Globus pallidus (tissue), 1 donor: ENCODE results near the gene BFSP1.
A peak's percentile ranks its signal among the peaks of the same experiment; 100 is the strongest.

Source experiments
- DNase-seq: peaks from one replicate; pipeline ENCODE4 v3.0.0-alpha.2; 2015; ENCODE audit warnings: low spot score

The BFSP1 gene

DNA sequence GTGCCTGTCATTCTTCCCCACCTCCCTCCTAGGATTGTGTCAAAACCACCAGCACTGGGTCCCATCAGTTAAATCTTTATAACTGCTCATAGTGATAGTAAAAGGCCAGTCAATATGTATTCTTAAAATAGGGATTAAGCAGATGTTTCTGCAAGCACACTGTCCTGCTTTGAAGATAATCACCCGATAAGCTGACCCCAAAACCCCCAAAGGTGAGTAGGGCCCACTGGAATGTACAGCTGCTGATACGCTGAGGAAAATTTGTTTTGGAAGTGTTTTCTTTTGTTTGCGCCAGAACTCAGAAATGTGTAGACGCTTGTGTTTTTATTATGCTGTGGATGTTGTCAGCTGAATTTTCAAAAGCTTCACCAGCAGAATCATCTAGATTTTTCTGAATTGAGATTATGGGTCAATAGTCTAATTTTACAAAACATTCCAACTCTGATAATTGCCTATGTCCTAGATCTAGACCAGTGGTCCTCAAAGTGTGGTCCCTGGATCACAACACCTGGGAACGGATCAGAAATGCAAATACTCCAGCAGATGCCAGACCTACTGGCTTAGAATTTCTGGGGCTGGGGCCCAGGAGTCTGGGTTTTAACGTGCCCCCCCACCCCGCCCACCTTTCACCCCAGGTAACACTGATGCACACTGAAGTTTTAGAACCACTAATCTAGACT, 11.4 kb downstream of the BFSP1 start:
- no peak for DNase-seq

DNA sequence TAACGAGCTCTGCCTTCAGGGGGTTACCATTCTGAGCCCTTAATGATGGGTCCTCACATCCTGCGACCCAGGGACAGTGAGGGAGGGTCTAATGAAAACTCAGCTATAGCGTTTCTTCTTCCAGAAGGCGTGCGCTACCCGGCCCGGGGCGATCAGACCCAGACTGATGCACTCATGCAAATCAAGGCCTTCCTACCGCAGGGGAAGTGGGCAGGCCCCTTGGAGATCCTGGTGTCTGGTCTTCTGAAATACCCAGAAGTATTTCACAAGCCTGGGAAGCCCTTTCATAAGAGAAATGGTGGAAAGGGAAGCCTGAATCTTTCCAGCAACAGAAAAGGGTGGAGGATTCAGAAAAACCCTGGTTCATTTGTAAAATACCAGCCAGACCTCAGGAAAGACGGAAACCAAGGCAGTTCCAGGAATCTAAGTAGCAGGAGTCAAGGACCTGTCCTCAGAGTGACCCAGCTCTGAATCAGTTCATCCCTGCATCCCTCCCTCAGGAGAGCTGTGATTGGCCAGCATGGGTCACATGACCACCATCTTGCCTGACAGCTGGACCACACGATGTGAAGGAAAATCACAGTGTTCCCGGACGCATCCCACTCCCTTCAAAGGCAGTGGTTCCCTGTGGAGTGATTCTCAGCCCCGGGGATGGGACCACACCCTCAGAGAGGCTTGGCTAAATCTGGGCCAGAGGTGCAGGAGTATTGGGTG, 12.7 kb downstream of the BFSP1 start:
- peak; percentile 47 for DNase-seq

DNA sequence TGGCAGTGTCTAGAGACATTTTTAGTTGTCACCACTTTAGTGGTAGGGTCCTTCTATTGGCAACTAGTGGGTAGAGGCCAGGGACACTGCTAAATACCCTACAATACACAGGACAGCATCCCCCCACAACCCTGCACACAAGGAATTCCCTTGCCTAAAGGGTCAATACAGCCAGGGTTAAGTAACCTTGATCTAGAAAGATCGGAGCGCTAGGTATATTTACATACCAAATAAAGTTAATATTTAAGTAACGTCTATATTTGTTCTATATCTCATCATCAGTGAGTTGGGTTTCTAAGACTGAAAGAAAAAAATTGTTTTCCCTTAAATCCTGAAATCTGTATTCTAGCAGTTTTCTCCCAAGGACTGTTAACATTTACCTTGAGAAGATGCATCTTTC, 16.1 kb downstream of the BFSP1 start:
- DNase-seq: no peak

DNA sequence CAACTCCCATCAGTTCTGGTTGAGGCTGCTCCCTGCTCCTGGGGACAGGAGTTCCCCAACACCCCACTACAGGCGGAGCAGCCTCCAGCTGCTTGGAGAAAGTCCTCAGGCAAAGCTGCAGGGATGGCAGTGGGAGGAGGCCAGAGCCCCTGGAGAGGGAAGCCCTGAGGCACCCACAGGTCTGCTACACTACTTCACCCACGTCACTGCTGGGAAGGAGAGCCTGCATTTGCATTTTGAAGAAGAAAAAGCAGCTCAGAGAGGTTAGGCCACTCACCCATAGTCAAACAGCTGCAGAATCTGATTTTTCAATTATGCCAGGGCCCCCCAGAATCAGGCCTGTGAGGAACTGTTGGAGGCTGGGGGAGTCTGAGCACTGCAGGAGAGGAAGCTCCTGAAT, 17.2 kb downstream of the BFSP1 start:
- DNase-seq: no peak

DNA sequence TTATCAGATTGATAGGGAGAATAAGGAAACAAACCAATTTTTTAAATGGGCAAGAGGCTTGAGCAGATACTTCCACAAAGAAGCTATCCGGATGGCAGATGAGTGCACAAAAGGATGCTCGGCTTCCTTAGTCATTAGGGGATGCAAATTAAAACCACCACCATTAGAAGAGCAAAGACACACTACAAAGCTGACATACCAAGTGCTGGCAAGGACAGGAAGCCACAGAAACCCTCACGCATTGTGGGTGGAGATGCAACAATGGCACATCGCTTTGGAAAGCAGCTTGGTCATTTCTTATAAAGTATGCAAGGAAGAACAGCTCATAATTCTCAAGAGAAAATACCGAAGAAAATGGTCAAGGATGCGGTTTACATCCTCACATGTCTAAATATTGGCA, 19.8 kb downstream of the BFSP1 start:
- no peak for DNase-seq

DNA sequence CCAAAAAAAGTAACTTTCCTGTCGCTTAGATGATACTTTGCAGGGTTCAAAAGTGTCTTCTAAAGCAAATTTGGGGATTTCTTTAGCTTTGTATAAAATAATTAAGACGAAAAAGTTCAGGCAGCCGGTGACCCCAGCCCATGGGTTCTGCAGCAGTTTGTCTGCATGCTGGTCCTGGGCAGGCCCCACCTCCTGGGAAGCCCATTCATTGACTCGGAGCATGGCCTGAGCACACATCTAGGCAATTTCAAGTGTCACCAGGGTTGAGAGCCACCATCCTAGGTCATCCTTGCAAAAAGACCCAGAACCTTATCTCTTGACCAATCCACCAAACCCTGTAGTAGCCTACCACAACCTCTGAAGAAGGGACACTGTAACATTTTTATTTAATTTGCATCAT, 20.6 kb downstream of the BFSP1 start:
- no peak for DNase-seq

DNA sequence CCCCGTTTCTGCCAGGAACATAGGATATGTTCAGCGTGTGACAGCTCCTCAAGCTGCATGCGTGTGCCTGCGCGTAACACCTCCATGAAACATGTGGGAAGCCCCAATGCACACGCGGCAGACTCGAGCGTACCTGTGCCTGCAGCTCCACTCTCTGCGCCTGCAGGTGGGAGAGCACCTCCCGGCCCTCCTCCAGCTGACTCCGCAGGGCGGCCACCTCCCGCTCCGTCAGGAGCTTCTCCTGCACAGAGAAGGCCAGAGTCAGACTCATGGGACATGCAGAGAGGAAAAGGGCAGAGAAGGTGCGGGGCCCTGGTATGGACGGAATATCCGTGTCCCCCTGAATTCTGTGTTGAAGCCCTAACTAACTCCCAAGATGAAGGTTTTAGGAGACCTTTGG, 22.4 kb downstream of the BFSP1 start:
- DNase-seq: no peak

DNA sequence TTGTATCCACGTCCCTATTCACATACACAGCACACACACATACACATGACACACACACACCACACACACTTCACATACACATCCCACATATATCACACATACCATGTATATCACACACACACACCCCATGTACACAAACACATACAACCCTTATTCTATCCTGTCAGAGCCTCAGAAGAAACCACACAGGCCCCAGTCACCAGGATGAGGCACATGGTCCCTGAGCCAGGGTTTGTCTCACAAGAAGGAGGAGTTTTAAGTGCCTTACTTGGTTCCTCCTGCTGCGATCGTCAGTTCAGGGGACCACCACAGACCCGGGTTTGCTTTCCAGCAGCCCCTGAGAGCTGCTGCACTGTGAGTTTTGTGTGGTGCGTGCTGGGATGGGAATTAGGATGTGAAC, 23.6 kb downstream of the BFSP1 start:
- no peak for DNase-seq

DNA sequence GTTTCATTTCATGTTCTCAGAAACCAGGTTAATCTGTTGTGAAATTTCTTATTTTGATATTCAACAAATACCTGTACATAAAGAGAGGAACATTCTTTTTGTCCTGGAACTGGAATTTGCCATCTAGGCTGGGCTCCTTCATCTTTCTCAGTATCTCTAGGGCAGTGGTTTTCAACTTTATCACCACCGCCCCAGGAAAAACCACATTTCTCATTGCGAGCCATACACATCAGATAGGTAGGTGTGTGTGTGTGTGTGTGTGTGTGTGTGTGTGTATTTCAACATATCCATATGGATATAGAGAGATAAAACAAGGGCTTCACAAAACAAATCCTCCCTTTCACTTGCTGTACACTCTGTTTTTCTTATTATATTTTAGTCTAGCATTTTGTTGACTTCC, 24.1 kb downstream of the BFSP1 start:
- no peak for DNase-seq

DNA sequence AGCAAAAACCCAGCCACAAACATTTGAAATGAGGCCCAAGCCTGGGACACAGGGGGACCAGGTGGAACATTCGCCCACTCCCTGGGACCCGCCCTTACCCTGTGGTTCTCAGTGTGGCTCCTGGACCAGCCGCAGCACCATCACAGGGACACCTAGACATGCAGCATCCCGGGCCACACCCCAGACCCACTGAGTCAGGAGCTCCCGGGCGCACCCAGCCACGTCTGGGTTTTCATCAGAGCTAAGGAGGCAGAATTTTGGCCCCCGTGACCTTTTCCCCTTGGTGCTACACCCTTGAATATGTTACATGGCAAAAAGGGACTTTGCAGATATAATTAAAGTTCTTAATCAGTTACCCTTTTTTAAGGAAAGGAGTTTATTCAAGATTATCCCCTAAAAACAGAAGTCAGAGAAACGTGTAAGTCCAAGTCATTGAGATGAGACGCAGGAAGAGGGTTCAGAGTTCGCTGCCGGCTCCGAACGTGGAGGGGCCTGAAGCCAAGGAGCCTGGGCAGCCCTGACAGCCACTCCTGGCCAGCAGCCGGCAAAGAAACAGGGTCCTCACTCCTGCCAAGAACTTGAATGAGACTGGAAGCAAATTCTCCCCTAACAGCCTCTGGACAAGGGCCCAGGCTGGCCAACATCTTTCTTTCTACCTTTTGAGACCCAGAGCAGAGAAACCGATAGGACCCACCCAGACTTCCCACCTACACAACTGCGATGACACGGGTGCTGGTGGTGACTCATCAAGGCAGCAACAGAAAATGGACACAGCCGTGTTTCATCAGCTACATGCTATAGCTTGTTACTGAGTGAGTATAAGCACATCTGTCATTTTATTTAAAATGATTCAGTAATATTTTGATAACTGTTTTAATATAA, 25.3 kb downstream of the BFSP1 start:
- DNase-seq: no peak

DNA sequence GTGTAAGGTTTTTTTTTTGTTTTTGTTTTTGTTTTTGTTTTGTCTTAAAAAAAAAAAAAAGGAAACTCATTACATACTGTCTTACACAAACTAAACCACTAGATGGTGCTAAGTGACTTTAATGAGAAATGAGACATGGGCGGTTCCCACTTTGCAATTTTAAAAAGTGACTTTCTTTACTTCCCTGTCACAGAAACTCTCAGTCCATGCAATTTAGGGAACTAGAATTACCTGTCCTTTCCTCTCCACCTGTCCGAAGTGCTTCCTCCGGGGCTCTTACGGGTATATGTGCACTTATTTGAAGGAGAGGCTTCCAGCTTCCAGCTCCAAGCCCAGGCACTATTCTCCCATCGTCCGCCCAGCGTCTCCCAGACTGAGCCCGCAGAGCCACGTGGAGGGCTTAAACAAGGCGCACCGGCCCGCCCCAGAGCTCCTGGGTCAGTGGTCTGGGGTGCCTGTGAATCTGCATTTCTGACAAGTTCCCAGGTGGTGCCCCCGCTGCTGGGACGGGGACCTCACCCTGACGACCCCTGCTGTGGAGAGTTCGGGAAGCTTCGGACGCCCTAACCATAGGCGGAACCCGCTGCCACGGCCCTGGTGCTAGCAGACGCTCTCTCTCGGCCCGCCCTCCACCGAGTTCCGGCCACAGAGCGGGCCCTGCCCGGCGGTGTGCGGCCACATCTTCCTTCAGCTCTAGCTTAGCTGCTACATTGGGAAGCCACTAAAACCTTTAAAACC, 26.1 kb downstream of the BFSP1 start:
- DNase-seq: peak; percentile 48

DNA sequence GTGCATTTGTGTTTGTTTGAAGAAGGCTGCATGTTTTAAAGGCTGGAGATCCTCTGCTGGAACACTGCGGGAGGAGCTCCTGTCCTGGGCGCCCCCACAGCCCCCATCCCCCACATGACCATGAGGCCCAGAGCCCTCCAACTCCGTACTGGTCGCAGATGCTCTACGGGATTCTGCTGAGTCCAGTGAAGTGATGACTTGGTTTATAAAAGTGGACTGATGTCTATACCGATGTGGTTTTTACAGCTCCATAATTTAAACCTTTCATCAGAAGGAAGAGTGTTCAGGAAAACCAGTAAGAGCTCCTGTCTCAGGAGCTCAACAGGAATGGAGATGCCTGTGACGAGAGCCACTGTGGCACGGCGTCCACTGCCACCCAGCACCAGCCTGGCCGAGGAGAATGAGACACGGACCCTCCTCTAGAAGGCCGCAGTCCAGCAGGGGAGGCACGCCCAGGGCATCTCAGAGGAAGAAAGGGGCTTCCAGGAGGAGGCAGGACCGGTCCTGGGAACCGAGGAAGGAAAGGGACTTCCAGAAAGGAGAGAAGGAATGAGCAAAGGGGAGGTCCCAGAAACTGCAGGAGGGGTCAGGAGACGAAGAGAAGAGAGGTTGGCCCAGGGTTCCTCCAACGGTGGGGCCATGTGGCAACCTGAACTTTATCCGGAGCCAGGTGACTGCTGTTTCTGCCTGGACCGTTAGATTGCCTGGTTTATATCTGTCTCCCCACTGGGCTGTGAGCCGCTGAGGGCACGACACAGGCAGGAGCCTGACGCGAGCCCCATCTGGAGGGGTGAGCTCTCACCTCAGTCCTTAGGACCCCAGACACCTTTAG, 26.9 kb downstream of the BFSP1 start:
- DNase-seq: peak; percentile 9

DNA sequence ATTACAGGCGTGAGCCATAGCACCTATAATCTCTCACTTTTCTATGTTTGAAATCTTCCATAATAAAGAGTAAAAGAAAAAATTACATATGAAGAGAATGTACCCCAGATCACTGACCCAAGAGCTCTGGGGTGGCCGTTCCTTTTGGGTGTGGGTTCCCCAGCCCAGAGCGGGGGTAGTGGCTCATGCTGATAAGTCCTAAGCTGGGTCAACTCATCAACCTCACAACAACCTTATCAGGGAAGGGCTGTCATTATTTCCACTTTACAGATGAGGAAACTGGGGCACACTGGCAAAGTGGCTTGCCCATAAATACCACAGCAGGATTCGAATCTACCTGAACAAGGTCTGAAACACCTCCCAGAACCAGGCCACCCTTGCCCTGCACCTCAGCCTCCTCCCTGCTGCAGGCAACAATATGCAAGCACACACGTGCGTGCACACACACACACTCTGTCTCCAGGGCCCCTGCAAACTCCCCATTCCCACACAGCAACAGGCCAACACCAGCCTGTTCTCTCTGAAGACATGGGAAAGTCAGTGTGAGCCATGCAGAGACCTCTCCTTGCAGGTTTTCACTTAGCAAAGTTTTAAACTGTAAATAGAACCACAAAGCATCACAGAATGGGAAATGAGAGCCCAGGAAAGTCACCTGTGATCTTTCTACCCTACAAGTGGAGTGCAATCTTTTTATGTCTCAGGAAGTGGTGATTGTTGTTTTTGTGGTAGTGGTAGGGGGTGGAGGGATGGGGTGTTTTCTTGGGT, 27.7 kb downstream of the BFSP1 start:
- no peak for DNase-seq

DNA sequence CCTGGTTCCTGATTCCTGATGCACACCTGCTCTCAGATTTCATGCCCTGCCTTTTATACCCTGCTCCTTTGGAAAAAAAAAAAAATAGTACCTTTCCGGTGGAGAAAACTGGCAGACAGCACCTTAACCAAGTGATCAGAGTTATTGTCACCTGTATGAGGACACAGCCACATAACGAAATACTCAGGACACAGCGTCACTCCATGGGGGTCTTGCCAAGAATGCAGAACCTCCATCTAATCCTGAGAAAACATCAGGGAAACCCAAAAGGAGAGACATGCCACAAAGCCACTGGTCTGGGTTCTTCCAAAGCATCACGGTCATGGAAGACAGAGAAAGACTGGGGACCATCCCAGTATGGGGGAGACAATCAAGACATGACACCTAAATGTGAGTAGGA, 29.1 kb downstream of the BFSP1 start:
- no peak for DNase-seq

DNA sequence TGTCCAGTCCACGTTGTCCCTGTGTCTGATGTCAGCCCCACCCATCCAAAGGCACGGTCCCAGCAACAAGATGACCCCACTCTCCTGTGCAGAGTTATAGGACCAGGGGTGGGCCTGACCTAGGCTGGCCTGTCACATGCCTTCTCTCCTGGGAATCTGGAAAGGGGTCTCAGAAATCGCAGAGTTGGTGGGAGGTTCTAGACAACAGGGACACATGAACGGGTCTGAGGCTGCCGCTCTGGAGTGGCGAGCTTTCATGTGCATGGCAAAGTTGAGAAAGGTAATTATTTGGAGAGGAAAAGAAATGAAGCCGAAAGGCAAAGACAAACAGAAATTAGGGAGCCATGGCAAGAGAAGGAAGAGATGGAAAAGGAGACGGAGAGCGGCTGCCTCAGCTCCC, 29.5 kb downstream of the BFSP1 start:
- no peak for DNase-seq

DNA sequence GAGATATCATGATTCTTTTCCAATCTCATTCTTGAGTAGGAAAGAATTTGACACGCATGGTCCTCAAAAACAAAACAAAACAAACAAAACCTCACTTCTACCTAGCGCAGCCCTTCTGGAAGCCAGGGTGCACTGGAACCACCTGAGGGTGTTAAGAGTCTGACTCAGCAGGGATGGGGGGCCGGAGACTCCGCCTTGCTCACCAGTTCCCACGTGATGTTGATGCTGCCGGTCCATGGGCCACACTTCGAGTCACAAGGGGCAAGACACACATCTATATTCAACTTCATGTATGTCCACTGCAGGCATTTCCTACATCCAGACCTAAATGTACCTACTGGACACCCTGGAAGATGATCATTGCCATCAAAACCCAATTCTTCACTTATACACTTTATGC, 30.4 kb downstream of the BFSP1 start:
- no peak for DNase-seq

DNA sequence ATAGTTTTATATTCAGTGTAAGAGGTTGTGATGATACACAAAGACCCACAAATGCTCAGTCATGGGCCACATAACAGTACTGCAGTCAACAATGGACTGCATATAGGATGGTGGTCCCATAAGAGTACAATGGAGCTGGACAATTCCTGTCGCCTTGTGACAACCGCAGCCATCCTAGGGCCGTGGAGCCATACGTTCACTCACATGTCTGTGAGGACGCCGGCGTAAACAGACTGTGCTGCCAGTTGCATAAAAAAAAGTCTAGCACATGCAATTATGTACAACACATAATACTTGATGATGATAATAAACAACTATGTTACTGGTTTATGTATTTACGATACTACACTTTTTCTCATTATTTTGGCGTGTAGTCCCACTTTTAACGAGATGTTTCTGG, 30.9 kb downstream of the BFSP1 start:
- DNase-seq: no peak

DNA sequence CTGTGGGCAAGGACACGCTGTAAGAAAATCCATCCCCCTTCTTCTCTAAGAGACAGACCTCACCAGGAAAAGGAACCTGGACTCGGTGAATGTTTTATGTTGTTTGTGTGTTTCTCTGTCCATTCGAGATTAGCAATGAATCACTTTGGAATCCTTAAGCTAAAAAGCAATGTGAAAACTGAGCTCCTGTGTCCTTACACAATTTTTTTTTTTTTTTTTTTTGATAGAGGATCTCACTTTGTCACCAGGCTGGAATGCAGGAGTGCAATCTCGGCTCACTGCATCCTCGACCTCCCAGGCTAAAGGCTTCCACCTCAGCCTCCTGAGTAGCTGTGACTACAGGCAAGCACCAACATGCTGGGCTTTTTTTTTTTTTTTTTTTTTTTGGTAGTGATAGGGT, 32.1 kb downstream of the BFSP1 start:
- no peak for DNase-seq

DNA sequence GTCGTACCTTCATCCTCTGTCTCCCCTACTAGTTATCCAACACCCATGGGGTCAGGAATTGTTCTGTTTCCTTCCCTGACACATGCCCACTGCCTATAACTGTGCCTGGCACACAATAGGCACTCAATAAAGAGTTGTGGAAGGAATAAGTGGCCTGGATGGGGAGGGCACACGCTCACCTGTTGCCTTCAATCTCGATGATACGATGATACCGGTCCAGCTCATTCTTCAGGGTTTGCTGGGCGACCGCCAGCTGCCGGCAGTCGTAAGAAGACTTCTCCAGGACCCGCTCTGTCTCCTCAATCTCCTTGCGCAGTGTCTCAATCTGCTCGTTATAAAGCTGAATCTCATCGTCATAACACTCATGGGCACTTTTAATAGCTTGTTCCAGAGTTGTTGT, 32.5 kb downstream of the BFSP1 start:
- DNase-seq: no peak

DNA sequence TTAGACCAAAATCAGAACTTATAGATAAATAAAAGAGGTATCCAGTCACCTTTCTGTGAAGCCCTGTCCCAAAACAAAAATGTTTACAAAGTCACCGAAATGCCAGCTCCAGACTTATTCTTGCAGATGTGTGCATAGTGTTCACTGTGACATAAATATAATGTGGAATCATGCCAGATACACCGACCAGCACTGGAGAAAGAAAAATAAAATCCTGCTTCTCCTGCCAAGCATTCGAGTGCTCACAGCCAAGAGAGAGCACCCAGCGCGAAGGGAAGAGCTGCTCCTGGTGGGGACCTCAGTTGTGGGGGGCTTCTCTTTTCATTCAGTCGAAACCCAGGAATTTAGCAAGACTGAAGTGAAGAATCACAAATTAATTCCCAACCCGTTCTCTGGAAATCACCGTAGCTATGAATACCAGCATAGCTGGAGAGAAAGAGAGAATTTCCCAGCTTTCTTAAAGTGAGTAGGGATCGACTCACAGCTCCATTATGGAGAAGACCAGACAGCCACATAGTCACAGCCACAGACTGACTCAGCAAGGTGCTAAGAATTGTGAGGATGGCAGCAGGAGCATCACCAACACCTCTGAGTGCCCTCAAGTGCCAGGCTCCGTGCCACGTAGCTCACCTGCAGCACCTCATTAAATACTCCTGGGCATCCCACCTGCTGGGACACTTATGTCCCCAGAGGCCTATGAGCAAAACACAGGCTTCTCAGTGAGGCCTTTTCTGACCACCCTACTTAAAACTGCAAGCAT, 33.2 kb downstream of the BFSP1 start:
- no peak for DNase-seq
